Measurements from ENCODE around the gene UBR4. TPM values are rescaled to one million over a fixed set of nuclear protein-coding genes. Genes with fewer than 3 reads are reported as not detected.

The UBR4 gene
- total RNA-seq, 2 donors from 2014 or later, result 97.7 to 114 TPM

- no peaks in the 10 kb centered on the region for H3K9me3 ChIP-seq
- H3K27me3 ChIP-seq, result no peaks in the 10 kb centered on the region
- H3K27ac ChIP-seq, result no peak overlapping the region
- H3K4me3 ChIP-seq, result no peak overlapping the region
- H3K9ac ChIP-seq (ENCODE audit: low read depth in 2 of 2, low read length in 2 of 2), result no peak overlapping the region
- H3K36me3 ChIP-seq, result peaks cover 12% of the 10 kb centered on the region
- TF ChIP-seq CTCF (IDR thresholded peaks at IDR 0.05), result no peak
- DNase-seq, result no peak
- H3K4me1 ChIP-seq, result no peaks in the 10 kb centered on the region
- intact Hi-C loops (cut with DNase I), result no loop called here
These were observed 17.1 kb downstream of the UBR4 start for GRCh38 chr1:19193004-19193403.

GRCh38 chr1:19191811-19192210 is 18.3 kb downstream of the UBR4 start:
- H3K4me3 ChIP-seq, result no peak overlapping the region

GRCh38 chr1:19190468-19190867 is 19.6 kb downstream of the UBR4 start:
- Histone ChIP-seq H3K27ac (no peak overlapping the region), H3K9ac (ENCODE audit: low read depth in 2 of 2, low read length in 2 of 2) (no peak overlapping the region), H3K4me1 (no peaks in the 10 kb centered on the region), H3K9me3 (no peaks in the 10 kb centered on the region), H3K27me3 (no peaks in the 10 kb centered on the region), H3K36me3 (peaks cover 15% of the 10 kb centered on the region), H3K4me3 (no peak overlapping the region)
- no peak for DNase-seq
- intact Hi-C loops (cut with DNase I), result no loop called here
- no peak for TF ChIP-seq CTCF (IDR thresholded peaks at IDR 0.05)

More at GRCh38 chr1:19191811-19192210, 18.3 kb downstream of the UBR4 start:
- H3K9ac ChIP-seq (ENCODE audit: low read depth in 2 of 2, low read length in 2 of 2), result no peak overlapping the region
- no peak for DNase-seq
- no peak overlapping the region for H3K27ac ChIP-seq
- no peak for TF ChIP-seq CTCF (IDR thresholded peaks at IDR 0.05)
- no peaks in the 10 kb centered on the region for H3K4me1 ChIP-seq
- H3K27me3 ChIP-seq, result no peaks in the 10 kb centered on the region
- H3K9me3 ChIP-seq, result no peaks in the 10 kb centered on the region
- peaks cover 4% of the 10 kb centered on the region for H3K36me3 ChIP-seq
- intact Hi-C loops (cut with DNase I), result no loop called here

GRCh38 chr1:19189270-19189669 is 20.8 kb downstream of the UBR4 start:
- no peak for DNase-seq
- Histone ChIP-seq H3K9ac (ENCODE audit: low read depth in 2 of 2, low read length in 2 of 2) (no peak overlapping the region), H3K9me3 (no peaks in the 10 kb centered on the region), H3K4me3 (no peak overlapping the region), H3K4me1 (no peaks in the 10 kb centered on the region), H3K27ac (no peak overlapping the region), H3K27me3 (no peaks in the 10 kb centered on the region), H3K36me3 (peaks cover 15% of the 10 kb centered on the region)
- intact Hi-C loops (cut with DNase I), result no loop called here
- TF ChIP-seq CTCF (IDR thresholded peaks at IDR 0.05), result no peak

- Histone ChIP-seq H3K4me3 (no peak overlapping the region), H3K9ac (ENCODE audit: low read depth in 2 of 2, low read length in 2 of 2) (no peak overlapping the region), H3K36me3 (peaks cover 23% of the 10 kb centered on the region), H3K27me3 (no peaks in the 10 kb centered on the region), H3K27ac (no peak overlapping the region), H3K9me3 (no peaks in the 10 kb centered on the region), H3K4me1 (no peaks in the 10 kb centered on the region)
- intact Hi-C loops (cut with DNase I), result no loop called here
- DNase-seq, result no peak
- no peak for TF ChIP-seq CTCF (IDR thresholded peaks at IDR 0.05)
These were observed 22.2 kb downstream of the UBR4 start for GRCh38 chr1:19187852-19188251.

- no peaks in the 10 kb centered on the region for H3K27me3 ChIP-seq
- no peak overlapping the region for H3K4me3 ChIP-seq
- H3K9ac ChIP-seq (ENCODE audit: low read depth in 2 of 2, low read length in 2 of 2), result no peak overlapping the region
- H3K27ac ChIP-seq, result no peak overlapping the region
- H3K4me1 ChIP-seq, result no peaks in the 10 kb centered on the region
- H3K9me3 ChIP-seq, result no peaks in the 10 kb centered on the region
- no peak for TF ChIP-seq CTCF (IDR thresholded peaks at IDR 0.05)
- H3K36me3 ChIP-seq, result peaks cover 23% of the 10 kb centered on the region
- intact Hi-C loops (cut with DNase I), result no loop called here
- no peak for DNase-seq
These were observed 24.1 kb downstream of the UBR4 start for GRCh38 chr1:19186001-19186400.
